H1 (cell line): Measurements from ENCODE around the gene TEDC1.

Experiments used
- EP300 ChIP-seq, 2 experiments: IDR thresholded peaks; 1 replicate in 1 of 2; 2 replicates in 1 of 2; pipeline ENCODE4 v1.6.1; 2011 to 2012; ENCODE audit warnings: low read depth in 2 of 2, low read length in 2 of 2, mild to moderate bottlenecking in 2 of 2, borderline replicate concordance in 1 of 2, inconsistent platforms in 1 of 2, moderate library complexity in 1 of 2
- EZH2 ChIP-seq: fragments of 200-600 bp; sonication (generic); IDR thresholded peaks from 2 replicates; pipeline ENCODE4 v1.7.1; 2012; ENCODE audit warnings: low read depth, mild to moderate bottlenecking, moderate library complexity, low read length, inconsistent platforms; ENCODE audit not compliant: severe bottlenecking
- GTF2F1 ChIP-seq: IDR thresholded peaks from 2 replicates; pipeline ENCODE4 v1.6.1; 2012; ENCODE audit warnings: low read depth, low read length, improper control_type of control experiment, borderline replicate concordance
- KDM5A ChIP-seq: fragments of 200-600 bp; IDR thresholded peaks from 2 replicates; pipeline ENCODE4 v1.7.1; 2012; ENCODE audit warnings: mild to moderate bottlenecking, low read length, inconsistent platforms, mixed read lengths
- NRF1 ChIP-seq: IDR thresholded peaks from 2 replicates; pipeline ENCODE4 v1.6.1; 2011; ENCODE audit warnings: mild to moderate bottlenecking, low read depth, low read length, improper control_type of control experiment
- POLR2A ChIP-seq, 2 experiments: IDR thresholded peaks; 1 replicate in 1 of 2; 2 replicates in 1 of 2; pipeline ENCODE4 v1.6.1; 2011; ENCODE audit warnings: low read depth in 2 of 2, low read length in 2 of 2, mild to moderate bottlenecking in 2 of 2; ENCODE audit errors: control extremely low read depth in 1 of 2
- POLR2AphosphoS5 ChIP-seq: IDR thresholded peaks from 2 replicates; pipeline ENCODE4 v1.6.1; 2011; ENCODE audit warnings: low read depth, low read length
- SIN3A ChIP-seq, 2 experiments: IDR thresholded peaks in 1 of 2; conservative IDR thresholded peaks in 1 of 2; 2 replicates each; pipeline ENCODE4 v1.6.1; 2011 to 2012; ENCODE audit warnings: low read length in 2 of 2, improper control_type of control experiment in 1 of 2, low read depth in 1 of 2, mild to moderate bottlenecking in 1 of 2
- SP4 ChIP-seq: IDR thresholded peaks from 2 replicates; pipeline ENCODE4 v1.6.1; 2012; ENCODE audit warnings: low read length, inconsistent platforms
- USF2 ChIP-seq: IDR thresholded peaks from 2 replicates; pipeline ENCODE4 v1.6.1; 2011; ENCODE audit warnings: low read length, improper control_type of control experiment
- TF ChIP-seq, protein P1 (sequence below), 3 experiments: IDR thresholded peaks; 1 replicate in 2 of 3; 2 replicates in 1 of 3; pipeline versions ENCODE4 v1.5.1 to v1.6.1; 2011; ENCODE audit warnings: low read length in 3 of 3, mild to moderate bottlenecking in 3 of 3, inconsistent platforms in 2 of 3, low read depth in 1 of 3, moderate library complexity in 1 of 3; ENCODE audit not compliant: insufficient read depth in 1 of 3; ENCODE audit errors: control extremely low read depth in 1 of 3
- TF ChIP-seq, protein P2 (sequence below): IDR thresholded peaks from 2 replicates; pipeline ENCODE4 v1.6.1; 2012; ENCODE audit warnings: low read length, inconsistent platforms

- TF ChIP-seq POLR2AphosphoS5 = no peak
- TF ChIP-seq, protein P1, sequence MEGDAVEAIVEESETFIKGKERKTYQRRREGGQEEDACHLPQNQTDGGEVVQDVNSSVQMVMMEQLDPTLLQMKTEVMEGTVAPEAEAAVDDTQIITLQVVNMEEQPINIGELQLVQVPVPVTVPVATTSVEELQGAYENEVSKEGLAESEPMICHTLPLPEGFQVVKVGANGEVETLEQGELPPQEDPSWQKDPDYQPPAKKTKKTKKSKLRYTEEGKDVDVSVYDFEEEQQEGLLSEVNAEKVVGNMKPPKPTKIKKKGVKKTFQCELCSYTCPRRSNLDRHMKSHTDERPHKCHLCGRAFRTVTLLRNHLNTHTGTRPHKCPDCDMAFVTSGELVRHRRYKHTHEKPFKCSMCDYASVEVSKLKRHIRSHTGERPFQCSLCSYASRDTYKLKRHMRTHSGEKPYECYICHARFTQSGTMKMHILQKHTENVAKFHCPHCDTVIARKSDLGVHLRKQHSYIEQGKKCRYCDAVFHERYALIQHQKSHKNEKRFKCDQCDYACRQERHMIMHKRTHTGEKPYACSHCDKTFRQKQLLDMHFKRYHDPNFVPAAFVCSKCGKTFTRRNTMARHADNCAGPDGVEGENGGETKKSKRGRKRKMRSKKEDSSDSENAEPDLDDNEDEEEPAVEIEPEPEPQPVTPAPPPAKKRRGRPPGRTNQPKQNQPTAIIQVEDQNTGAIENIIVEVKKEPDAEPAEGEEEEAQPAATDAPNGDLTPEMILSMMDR (IDR thresholded peaks at IDR 0.05; ENCODE audit: control extremely low read depth in 1 of 3, insufficient read depth in 1 of 3, low read depth in 1 of 3, low read length in 3 of 3) = no peak
- TF ChIP-seq EP300 (IDR thresholded peaks at IDR 0.05; ENCODE audit: borderline replicate concordance in 1 of 2, low read depth in 2 of 2, low read length in 2 of 2) = no peak
- TF ChIP-seq KDM5A = no peak
- TF ChIP-seq NRF1 = no peak
- no peak for TF ChIP-seq USF2
- TF ChIP-seq SP4 = no peak
- no peak for TF ChIP-seq GTF2F1
- TF ChIP-seq POLR2A (IDR thresholded peaks at IDR 0.05; ENCODE audit: control extremely low read depth in 1 of 2, low read depth in 2 of 2, low read length in 2 of 2) = no peak
- TF ChIP-seq, protein P2, sequence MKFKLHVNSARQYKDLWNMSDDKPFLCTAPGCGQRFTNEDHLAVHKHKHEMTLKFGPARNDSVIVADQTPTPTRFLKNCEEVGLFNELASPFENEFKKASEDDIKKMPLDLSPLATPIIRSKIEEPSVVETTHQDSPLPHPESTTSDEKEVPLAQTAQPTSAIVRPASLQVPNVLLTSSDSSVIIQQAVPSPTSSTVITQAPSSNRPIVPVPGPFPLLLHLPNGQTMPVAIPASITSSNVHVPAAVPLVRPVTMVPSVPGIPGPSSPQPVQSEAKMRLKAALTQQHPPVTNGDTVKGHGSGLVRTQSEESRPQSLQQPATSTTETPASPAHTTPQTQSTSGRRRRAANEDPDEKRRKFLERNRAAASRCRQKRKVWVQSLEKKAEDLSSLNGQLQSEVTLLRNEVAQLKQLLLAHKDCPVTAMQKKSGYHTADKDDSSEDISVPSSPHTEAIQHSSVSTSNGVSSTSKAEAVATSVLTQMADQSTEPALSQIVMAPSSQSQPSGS = no peak
- TF ChIP-seq EZH2 = no peak
- TF ChIP-seq SIN3A (conservative IDR thresholded peaks at IDR 0.05 in 1 of 2, IDR thresholded peaks at IDR 0.05 in 1 of 2; ENCODE audit: low read depth in 1 of 2, low read length in 2 of 2) = no peak
These were observed 38.2 kb downstream of the TEDC1 start for GRCh38 chr14:105529319-105529568.
